Nucleus accumbens (tissue), 56 donors: ENCODE measurements around the gene DLGAP5.

Experiments
- DNase-seq, 56 donors: peaks; one replicate each; lab custom pipeline; 2025; lab: John Stamatoyannopoulos, UW

DLGAP5 gene

DNA sequence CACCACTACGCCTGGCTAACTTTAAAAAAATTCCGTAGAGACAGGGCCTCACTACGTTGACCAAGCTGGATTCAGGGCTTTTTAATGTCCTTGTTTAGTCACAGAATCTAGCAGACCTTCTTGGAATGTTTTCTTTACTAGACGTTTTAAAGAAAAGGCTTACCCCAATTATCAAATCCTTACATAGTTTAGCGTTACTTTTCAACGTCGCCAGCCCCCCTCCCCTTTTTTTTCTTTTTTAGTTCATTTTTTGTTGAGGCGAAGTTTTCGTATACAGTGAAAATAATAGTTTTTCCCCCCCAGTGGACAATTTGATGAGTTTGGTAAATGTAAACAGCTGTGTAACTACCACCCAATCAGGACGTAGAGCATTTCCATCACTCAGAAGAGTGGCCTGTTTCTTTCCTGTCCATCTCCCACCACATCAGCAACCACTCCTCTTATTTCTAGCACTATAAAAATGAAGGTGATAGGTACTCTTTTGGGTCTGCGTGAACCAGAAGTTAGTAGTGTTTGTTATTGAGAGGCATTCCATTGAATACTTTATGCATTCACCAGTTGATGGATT, 753 bp upstream of the DLGAP5 start:
- DNase-seq: no peak

DNA sequence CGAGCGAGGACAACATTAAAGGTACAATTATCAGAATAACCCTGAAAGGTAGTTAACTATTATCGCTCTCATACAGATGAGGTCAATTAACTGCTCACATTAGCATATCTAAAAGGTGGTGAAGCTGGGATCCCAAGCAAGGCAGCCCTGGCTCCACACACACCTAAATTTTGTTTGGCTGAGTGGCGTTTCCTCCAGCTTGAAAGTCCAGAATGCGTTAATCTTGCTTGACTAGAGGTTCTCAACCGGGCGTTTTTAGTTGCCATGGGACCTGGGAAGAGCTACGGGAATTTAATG, 531 bp downstream of the DLGAP5 start:
- no peak for DNase-seq

DNA sequence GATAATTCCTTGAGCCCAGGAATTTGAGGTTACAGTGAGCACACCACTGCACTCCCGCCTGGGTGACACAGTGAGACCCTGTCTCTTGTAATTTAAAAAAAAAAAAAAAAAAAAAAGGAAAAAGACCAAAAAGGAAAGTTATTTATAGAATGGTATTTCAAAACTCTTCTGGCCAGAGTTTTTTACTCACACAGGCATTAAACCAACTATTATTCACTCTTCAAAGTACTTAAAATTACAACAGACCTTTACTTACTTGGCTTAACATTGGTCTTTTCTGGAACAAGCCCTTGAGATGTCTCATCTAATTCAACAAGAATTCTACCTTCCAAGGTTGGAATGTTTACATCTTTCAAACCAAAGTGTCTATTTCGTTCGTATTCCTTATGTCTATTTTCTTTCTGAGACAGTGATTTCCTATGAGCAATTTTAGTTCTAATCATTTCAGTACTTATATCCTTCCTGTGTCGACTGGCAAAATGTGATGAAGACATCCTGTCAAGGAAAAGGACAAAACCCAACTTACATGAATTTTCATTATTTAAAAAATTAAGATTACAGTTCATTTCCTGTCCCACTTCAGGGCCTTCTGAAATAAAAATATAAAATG, 2.6 kb downstream of the DLGAP5 start:
- no peak for DNase-seq

DNA sequence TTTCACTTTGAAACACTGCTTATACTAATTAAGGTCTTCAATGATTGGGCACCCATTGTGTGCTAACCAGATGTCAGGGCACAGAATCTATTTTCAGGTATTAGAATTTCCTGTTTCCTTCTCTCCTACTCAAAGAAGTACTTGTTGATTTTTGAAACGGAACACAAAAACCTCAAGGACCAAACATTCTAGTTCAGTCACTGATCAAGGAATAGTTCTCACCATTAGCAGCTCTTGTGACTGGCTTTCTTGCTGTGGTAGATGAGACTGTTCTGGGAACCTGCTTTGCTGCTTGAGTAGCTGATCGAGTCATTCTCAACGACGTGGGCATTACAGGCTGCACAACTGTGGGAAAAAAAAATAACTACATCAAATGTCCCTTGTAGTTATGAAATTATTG, 11.0 kb downstream of the DLGAP5 start:
- DNase-seq: no peak

DNA sequence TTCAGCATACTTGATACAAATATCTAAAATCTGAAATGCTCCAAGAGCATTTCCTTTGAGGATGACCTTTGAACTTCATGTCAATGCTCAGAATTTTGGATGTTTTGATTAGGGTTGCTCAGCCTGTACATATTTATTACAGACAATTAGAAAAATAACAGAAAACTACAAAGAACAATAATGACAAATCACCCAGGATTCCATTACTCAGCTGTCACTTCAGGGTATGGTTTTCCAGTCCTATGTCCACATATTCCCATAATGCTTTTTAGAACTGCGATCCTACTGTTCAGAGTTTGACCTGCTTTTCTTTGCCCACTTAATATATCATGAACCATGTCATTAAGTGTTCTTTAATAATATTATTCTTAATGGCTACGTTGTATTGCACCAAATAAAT, 11.4 kb downstream of the DLGAP5 start:
- no peak for DNase-seq

DNA sequence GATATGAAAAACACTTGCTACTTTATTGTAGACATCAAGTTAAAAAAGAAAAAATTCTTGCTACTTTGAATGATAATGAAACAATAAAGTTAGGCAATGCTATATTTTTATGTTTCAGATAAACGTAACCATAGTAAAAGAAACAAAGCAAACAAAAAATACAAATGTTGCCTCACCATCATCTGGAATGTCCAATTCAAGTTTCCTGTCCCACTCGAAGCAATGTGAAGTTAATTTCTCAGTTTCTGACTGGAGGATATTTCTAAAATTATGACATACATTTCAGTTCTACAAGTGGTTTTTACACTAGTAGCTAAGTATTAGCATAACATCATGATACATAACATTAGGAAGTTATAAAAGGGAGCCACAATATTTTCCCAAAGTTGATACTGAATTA, 20.9 kb downstream of the DLGAP5 start:
- no peak for DNase-seq

DNA sequence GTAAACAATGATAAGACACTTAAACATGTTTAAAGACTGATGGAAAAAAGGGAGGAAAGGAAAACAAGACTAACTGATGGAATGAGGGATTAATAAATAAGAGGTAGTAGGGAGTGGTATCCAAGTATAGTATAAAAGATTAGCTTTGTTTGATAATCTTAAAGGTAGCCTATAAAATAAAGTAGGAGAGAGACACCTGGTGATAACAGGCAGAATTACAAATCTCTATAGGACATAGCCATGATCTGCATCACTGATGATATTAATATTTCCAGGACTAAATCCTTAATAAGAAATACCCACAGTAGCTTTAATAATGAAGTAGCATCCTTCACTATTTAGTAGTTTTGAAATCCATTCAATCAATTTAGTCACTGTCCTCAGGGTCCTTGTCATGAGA, 30.4 kb downstream of the DLGAP5 start:
- DNase-seq: no peak

DNA sequence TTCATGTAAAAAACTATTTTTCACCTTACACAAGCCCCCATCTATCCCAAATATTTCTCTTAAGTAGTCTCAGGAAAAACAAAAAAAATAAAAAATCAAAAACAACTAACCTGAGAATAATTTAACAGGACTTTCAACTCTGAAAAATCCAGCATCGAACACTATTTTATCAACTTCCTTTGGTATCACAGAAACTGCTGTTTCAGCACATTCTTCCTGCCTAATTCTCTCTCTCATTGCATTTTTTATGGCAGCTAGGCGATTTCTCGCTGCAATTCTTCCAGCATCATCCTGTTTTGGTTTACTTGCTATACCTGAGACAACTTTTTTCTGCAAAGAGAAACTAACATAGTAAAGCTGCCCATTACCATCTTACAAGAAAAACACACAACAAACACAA, 33.0 kb downstream of the DLGAP5 start:
- no peak for DNase-seq

DNA sequence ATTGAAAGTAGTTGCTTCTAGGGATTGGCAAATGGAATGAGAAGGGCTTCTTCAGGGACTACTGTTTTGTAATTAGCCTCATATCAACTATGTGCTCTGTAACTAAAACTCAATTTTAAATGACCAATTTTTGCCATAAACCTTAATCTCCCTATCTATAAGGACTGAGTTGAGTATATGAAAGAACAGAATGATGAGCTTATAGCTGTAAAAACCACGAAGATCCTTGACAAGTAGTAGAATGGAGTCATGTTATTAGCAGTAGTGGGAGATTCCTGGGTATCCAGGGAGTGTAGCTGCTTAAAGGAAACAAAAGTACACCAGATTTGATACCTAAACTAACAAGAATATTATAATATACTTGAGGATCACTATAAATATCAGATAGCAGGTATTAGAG, 34.3 kb downstream of the DLGAP5 start:
- no peak for DNase-seq

DNA sequence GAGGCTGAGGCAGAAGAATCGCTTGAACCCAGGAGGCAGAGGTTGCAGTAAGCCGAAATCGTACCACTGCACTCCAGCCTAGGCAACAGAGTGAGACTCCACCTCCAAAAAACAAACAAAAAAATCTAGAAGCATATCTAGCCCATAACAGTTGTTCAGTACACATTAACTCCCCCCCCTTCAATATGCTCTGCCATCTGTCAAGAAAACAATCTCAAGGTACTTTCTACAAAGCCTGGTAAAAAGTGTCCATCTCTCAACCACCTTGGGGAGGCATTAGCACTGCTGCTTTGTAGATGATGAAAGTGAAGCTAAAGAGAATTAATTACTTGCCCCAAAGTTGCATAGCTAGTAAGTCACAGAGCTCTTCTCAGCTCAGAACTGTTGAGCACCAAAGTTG, 37.4 kb downstream of the DLGAP5 start:
- no peak for DNase-seq

DNA sequence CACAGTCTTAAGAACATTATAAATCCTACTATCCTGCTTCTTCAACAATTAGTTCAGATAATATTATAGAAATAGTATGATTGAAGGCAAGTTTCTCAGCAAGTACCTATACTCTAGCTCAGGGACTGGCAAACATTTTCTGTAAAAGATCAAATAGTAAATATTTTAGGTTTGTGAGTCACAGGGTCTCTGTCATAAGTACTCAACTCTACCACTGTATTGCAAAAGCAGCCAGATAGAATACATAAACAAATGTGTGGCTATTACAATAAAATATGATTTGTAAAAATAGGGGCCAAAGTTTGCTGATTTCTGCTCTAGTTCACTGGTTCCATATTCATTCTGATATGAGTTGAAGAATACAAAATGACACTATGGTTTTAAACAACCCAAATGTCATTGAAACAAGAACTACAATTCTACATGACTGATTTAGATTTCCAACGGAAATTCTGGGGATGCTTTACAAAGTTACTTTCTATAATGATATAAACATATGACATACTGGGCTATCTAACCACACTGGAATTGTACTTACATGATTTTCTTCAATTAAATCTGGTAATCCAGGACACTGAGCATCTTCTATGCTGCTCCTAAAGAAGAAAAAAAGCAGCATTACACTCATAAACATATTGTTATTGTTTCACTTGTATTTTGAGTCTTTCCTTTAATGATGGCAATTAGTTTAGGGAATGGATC, 39.2 kb downstream of the DLGAP5 start:
- DNase-seq: no peak

DNA sequence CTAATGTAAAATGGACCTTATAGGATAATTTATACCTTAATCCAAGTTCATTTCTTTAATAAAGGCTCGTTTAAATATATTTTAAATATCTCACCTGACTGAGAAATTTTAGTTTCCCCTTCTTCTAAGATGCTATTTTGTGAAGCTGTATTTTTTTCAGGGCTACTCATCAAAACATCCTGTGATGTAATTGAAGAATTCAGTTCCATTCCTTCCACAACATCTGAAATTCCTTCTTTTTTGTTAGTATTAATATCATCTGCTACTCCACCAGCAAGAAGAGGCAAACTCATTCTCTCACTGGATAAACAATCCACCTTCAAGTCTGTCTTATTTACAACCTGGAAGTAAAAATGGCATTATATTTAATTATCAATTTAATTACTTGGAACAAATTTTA, 39.8 kb downstream of the DLGAP5 start:
- no peak for DNase-seq

DNA sequence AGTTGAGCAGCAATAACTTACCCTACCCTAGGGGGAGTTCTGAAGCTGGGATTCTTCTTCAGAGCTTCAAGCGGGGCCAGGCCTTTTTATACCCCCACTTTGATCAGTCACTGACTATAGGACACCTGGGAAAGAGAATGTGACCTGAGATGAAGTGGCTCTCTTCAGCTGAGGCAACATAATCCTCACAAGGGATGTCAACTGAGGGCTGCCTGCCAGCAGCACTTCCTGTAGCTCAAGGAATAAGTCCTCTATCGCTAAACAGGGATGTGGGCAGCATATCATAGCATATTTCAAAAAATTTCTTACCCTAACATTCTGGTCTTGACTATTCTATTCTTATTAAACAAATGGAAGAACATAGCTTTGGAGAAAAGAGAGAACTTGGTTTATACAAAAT, 45.0 kb downstream of the DLGAP5 start:
- no peak for DNase-seq

DNA sequence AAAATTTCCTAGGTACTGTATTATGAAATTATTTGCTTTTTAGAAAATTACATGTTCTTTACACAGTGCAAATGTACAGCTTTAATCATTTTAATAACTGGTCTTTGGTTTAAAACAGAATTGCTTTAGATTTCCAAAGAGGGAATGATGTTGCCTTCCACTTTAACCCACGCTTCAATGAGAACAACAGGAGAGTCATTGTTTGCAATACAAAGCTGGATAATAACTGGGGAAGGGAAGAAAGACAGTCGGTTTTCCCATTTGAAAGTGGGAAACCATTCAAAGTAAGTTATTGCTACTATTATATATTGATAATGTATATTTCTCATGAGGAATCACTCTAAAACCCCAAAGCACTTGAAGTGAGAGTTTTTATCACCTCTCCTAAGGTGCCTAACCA, 48.9 kb downstream of the DLGAP5 start:
- no peak for DNase-seq

DNA sequence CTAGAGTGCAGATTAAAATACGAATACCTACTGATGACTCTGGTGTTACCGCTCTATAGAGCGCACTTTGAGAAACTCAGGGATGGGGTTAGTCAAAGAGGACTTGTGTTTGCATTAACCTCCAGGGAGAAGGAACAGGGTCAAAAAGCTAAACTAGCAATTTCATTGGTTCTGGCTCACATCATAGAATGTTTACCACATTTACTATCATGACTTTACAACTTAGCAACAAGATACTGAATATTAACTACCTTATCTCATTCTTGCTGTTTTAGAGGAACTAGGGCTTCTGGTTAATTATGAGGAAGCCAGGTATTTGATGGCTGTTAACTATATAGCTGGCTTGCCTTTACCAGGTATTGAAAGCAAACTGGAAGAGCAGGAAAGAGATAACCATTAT, 49.6 kb downstream of the DLGAP5 start:
- DNase-seq: no peak

DNA sequence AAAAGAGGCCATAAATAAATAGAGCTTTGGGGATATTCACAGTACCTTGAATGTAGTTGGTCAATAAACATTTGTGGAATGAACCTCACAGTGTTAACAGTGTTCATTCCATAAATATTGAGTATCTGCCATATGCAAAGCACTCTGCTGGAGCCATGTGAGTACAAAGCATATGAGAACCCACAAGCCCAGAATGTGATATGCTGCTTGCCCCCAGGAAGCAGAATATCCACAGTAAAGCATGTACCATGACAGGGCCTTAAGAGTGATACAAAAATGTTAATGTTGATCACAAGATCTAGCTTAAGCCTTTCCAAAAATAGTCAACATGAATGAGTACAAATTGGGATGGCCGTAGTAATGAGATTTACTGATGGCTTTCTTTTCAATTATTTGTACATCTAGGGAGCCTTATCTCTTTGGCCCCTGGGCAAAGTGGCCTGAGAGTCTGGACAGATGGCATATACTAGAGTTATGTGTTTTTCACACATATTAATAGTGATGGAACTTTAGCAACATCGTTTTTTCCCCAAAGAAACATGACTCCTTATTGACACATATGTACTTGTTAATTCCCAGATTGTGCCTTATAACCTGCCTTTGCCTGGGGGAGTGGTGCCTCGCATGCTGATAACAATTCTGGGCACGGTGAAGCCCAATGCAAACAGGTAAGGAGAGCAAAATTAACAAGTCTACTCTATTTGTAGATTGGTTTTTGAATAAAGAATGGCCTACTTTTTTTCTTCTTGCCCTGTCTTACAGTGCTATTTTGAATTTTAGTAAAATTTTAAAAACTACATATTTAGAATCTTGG, 51.5 kb downstream of the DLGAP5 start:
- no peak for DNase-seq

DNA sequence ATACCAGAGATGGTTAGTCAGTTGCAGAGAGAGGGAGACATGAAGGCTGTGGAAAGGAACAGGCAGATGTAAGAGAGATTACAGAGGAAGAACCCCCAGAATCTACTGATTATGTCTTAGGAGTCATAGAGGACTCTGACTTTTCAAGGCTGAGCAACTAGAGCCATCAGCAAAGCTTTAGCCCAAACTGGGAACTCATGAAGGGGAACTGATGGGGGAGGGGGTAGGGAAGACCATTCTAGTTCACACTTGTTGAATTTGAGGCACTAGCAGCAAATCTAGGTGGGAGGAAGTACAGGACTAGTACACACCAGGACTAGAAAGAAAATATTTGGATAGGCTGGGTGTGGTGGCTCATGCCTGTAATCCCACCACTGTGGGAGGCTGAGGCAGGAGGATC, 52.2 kb downstream of the DLGAP5 start:
- DNase-seq: no peak

DNA sequence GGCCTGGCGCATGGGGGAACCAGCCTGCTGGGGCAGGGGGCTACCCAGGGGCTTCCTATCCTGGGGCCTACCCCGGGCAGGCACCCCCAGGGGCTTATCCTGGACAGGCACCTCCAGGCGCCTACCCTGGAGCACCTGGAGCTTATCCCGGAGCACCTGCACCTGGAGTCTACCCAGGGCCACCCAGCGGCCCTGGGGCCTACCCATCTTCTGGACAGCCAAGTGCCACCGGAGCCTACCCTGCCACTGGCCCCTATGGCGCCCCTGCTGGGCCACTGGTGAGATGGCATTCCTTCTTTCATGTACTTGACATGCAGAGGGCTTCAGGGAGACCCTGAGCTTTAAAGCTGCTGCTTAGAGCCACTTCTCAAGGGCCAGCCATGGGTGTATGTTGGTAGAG, 53.3 kb downstream of the DLGAP5 start:
- DNase-seq: peak in 1 of 56 donors; percentile 5

DNA sequence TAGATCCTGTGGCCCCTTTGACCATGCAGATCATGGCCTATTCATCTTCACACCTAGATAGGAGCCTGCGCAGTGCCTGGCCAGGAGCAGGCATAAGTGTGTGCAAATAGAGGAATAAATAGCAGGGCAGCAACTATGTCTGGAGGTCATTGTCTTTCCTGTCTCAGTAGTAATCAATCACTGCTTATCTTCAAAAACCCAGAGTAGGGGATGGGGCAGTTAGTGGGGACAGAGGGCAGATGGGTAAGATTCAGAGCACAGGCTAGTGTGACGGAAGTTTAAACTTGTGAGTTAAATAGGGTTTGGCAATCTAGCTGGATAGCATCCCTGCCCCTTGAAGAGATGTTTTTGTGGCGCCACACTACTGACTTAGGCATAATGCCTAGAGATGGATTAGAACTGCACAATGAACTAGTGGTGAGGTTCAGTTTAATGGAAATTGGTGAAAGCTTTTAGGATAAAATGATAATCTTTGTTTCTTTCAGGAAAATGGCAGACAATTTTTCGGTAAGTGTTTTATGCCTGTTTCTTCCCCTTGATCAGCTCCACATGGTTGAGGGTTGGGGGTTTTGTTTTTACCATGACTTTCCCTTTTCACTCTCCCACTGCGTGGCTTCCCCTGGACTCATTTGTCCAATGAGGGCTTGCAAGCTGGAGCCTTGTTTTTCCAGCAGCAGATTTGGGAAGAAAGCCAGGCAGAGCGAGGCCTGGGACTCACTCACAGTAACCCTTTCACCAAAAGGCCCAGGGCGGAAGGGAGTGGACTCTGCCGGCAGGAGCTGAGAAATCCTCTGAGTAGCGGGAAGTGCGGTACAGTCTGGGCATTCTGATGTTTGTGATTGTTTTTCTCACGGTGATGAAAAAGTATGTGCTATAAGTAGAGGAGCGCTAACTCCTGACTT, 54.2 kb downstream of the DLGAP5 start:
- DNase-seq: peak in 48 of 56 donors; percentile 9 to 82 (median 49)

DNA sequence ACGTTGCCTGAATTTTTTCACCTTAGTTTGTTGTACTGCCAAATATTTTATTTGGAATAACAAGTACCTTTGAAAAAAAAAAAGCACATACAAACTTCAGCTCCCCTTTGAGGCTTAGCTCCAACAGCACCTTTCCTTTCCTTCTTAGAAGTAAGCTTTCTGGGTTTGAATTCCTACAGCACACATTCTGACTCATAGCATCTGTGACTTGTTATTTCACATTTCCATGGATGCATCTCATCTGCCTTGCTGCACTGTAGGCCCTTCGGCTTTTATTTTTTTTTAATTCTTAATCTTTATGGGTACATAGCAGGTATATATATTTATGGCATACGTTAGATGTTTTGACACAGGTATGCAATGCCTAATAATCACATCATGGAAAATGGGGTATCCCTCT, 55.1 kb downstream of the DLGAP5 start:
- no peak for DNase-seq

DNA sequence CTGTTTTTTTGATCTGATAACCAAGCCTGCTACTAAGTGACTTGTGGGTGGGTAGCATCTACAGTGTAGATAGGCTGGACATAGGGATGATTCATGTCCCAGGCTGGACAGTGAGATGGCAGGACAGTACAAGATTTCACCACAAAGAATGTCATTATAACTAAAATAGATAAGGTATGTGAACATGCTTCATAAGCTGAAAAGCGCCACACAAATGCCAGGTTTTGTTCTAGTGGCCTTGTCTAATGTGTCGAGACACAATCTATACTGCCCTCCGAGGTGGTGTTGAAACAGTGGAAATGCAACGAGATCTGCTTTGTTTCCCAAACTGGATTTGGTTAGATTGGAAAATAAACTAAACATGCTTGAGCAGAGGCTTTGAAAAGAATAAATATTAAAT, 58.0 kb downstream of the DLGAP5 start:
- DNase-seq: no peak
